RCC 7860 (cell line): Measurements from ENCODE around the gene HSPA8.
"Not testable (repeated sequence)": the region's sequence is repeated elsewhere in the genome, so short reads cannot be mapped to it uniquely, and the experiment has no call there.

Experiments
- DNase-seq: peaks from one replicate; pipeline ENCODE4 v3.0.0-alpha.2; 2015; ENCODE audit warnings: low spot score
- FAIRE-seq: peaks from 2 replicates; lab custom pipeline; 2012; peaks lifted over from hg19 to GRCh38; lab: Jason Lieb, UNC

HSPA8 gene

GRCh38 chr11:123073343-123074057 lies 11.6 kb upstream of the HSPA8 start:
- FAIRE-seq, result no peak
- DNase-seq, result no peak

GRCh38 chr11:123072762-123073161 lies 10.8 kb upstream of the HSPA8 start:
- FAIRE-seq, result no peak

GRCh38 chr11:123072332-123072761 lies 10.4 kb upstream of the HSPA8 start:
- no peak for DNase-seq
- no peak for FAIRE-seq

More at GRCh38 chr11:123072762-123073161, 10.8 kb upstream of the HSPA8 start:
- DNase-seq, result no peak

- DNase-seq (no peak), FAIRE-seq (no peak)
Observed at GRCh38 chr11:123069908-123070821, 8.2 kb upstream of the HSPA8 start.

GRCh38 chr11:123065621-123066020 lies 3.7 kb upstream of the HSPA8 start:
- FAIRE-seq (no peak), DNase-seq (no peak)

- DNase-seq (no peak), FAIRE-seq (no peak)
Observed at GRCh38 chr11:123063826-123064657, 2.1 kb upstream of the HSPA8 start.

- FAIRE-seq, result no peak
- peak; percentile 16 for DNase-seq
Observed at GRCh38 chr11:123062892-123063825, 1.2 kb upstream of the HSPA8 start.

- peak; percentile 95 for DNase-seq
- peak; percentile 58 for FAIRE-seq
Observed at GRCh38 chr11:123062158-123062891, 389 bp upstream of the HSPA8 start.

- DNase-seq (no peak), FAIRE-seq (no peak)
Observed at GRCh38 chr11:123060277-123061000, 1.5 kb downstream of the HSPA8 start.

- DNase-seq, FAIRE-seq: not testable (repeated sequence)
Observed at GRCh38 chr11:123059041-123059920, 2.7 kb downstream of the HSPA8 start.

GRCh38 chr11:123057661-123058305 lies 4.2 kb downstream of the HSPA8 start:
- DNase-seq, result no peak
- no peak for FAIRE-seq

- no peak for FAIRE-seq
- no peak for DNase-seq
Observed at GRCh38 chr11:123056835-123057491, 5.0 kb downstream of the HSPA8 start.

GRCh38 chr11:123055191-123055901 lies 6.6 kb downstream of the HSPA8 start:
- DNase-seq (no peak), FAIRE-seq (no peak)

GRCh38 chr11:123054301-123055065 lies 7.5 kb downstream of the HSPA8 start:
- peak; percentile 20 for FAIRE-seq

More at GRCh38 chr11:123054301-123055065, 7.5 kb downstream of the HSPA8 start:
- DNase-seq, result peak; percentile 65
